OCI-LY3 (cell line): ENCODE measurements around the gene CTSO.
A peak's percentile ranks its signal among the peaks of the same experiment; 100 is the strongest.

ENCODE experiments used
- H2AFZ ChIP-seq: fragments of 200-600, 300-600 bp; shearing (Covaris generic); 2 replicates; pipeline ENCODE4 v1.6.0; 2014; ENCODE audit warnings: antibody characterized with exemption, low read depth, low read length
- H3K27ac ChIP-seq: fragments of 200-600, 300-600 bp; sonication (generic); 2 replicates; pipeline ENCODE4 v1.5.1; 2014; ENCODE audit warnings: mild to moderate bottlenecking, low read length, moderate library complexity, mixed read lengths
- H3K27me3 ChIP-seq: fragments of 200-600, 300-600 bp; sonication (generic); 2 replicates; pipeline ENCODE4 v1.6.1; 2014; ENCODE audit warnings: low read depth, low read length, mixed read lengths
- H3K36me3 ChIP-seq: fragments of 200-600, 300-600 bp; sonication (generic); replicated peaks from 2 replicates; pipeline ENCODE3; 2014; ENCODE audit warnings: low read depth, low read length, mixed read lengths
- H3K4me1 ChIP-seq: fragments of 300-600, 200-600 bp; sonication (generic); 2 replicates; pipeline ENCODE4 v1.6.1; 2014; ENCODE audit warnings: low read length, mixed read lengths
- H3K4me2 ChIP-seq: fragments of 200-600, 300-600 bp; sonication (generic); 2 replicates; pipeline ENCODE4 v1.6.1; 2014; ENCODE audit warnings: low read length, mixed read lengths
- H3K4me3 ChIP-seq: fragments of 300-600, 200-600 bp; sonication (generic); 2 replicates; pipeline ENCODE4 v1.5.1; 2014; ENCODE audit warnings: antibody characterized with exemption, mild to moderate bottlenecking, low read length, moderate library complexity
- H3K79me2 ChIP-seq: fragments of 300-600, 200-600 bp; shearing (Covaris generic); 2 replicates; pipeline ENCODE4 v1.6.1; 2014; ENCODE audit warnings: mild to moderate bottlenecking, low read length, mixed read lengths
- H3K9ac ChIP-seq: fragments of 300-600, 200-600 bp; shearing (Covaris generic); 2 replicates; pipeline ENCODE4 v1.6.0; 2014; ENCODE audit warnings: mild to moderate bottlenecking, low read length, moderate library complexity
- H3K9me3 ChIP-seq: fragments of 200-600, 300-600 bp; shearing (Covaris generic); 2 replicates; pipeline ENCODE4 v1.6.1; 2014; ENCODE audit warnings: low read length, mixed read lengths; ENCODE audit not compliant: insufficient read depth
- H4K20me1 ChIP-seq: fragments of 200-600, 300-600 bp; sonication (generic); 2 replicates; pipeline ENCODE4 v1.6.1; 2016; ENCODE audit warnings: low read length, mixed read lengths; ENCODE audit not compliant: insufficient read depth
- EZH2phosphoT487 ChIP-seq: fragments of 200-600 bp; shearing (Covaris generic); IDR thresholded peaks from 2 replicates; pipeline ENCODE4 v1.6.1; 2018; ENCODE audit warnings: antibody characterized with exemption, mixed run types, low read depth
- TF ChIP-seq, protein P1 (sequence below): fragments of 200-600, 300-600 bp; sonication (generic); IDR thresholded peaks from 2 replicates; pipeline ENCODE4 v1.5.1; 2014; ENCODE audit warnings: antibody characterized with exemption, low read length, low read depth

CTSO gene

DNA sequence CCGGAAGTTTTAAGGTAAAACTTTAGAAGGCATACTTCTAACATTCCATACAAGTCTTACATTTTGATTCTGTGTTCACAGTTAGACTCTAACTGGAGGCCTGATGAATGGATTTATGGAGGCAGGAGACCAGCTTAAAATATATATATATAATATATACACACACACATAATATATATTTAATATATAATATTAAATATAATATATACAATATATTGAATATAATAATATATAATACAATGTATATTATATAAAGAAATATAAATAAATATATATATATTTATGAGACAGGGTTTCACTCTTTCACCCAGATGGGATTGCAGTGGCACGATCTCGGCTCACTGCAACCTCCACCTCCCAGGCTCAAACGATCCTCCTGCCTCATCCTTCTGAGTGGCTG, 7.9 kb upstream of the CTSO start:
- Histone ChIP-seq H4K20me1 (no peaks in the 10 kb centered on the region), H3K27me3 (no peaks in the 10 kb centered on the region), H3K9ac (no peak overlapping the region), H3K27ac (no peak overlapping the region), H2AFZ (no peak overlapping the region), H3K36me3 (no peaks in the 10 kb centered on the region), H3K4me1 (peaks cover 8% of the 10 kb centered on the region; the same call in 1 of the 2 replicates), H3K79me2 (no peaks in the 10 kb centered on the region), H3K9me3 (no peaks in the 10 kb centered on the region), H3K4me2 (no peak overlapping the region), H3K4me3 (no peak overlapping the region)
- no peak for TF ChIP-seq EZH2phosphoT487
- TF ChIP-seq, protein P1, sequence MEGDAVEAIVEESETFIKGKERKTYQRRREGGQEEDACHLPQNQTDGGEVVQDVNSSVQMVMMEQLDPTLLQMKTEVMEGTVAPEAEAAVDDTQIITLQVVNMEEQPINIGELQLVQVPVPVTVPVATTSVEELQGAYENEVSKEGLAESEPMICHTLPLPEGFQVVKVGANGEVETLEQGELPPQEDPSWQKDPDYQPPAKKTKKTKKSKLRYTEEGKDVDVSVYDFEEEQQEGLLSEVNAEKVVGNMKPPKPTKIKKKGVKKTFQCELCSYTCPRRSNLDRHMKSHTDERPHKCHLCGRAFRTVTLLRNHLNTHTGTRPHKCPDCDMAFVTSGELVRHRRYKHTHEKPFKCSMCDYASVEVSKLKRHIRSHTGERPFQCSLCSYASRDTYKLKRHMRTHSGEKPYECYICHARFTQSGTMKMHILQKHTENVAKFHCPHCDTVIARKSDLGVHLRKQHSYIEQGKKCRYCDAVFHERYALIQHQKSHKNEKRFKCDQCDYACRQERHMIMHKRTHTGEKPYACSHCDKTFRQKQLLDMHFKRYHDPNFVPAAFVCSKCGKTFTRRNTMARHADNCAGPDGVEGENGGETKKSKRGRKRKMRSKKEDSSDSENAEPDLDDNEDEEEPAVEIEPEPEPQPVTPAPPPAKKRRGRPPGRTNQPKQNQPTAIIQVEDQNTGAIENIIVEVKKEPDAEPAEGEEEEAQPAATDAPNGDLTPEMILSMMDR = no peak

DNA sequence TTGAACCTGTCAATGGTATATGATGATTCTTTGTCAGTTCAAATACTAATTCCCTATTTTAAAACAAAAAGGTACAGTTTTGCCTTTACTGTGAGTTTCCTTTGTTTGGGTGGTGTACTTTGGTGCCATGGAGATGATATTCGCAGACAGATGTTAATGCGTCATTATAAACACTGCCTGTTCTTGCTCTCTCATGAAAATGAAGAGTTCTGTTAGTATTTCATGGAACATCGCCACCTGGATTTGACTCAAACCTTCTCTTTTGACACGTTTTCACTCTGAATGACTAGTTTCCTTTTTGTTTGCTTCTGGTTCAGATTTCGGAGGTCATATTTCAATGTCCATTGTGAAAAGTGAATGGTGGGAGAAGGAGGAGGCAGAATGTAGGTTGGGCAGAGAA, 6.9 kb upstream of the CTSO start:
- H3K36me3 ChIP-seq = no peaks in the 10 kb centered on the region
- no peaks in the 10 kb centered on the region for H3K9me3 ChIP-seq

DNA sequence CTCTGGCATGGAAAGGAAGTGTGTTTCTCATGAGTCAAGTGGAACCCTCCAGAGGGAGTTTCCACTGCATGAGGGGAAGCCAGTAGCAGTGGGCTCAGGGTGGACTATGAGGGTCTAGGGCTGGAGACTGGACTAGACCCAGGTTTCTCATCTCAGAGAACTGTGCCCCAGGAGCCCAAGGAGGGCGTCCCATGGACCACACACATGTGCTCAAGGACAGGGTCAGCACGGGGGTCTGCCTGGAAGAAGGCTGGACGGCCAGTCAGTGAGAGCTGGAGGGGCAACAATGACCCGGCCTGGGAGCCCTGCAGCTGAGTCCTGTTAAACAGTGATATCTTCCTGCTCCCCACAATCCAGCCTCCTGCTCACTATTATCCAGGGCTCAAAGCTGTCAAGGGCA, 5.8 kb upstream of the CTSO start:
- H3K4me3 ChIP-seq = no peak overlapping the region
- H3K79me2 ChIP-seq = no peaks in the 10 kb centered on the region
- H2AFZ ChIP-seq = no peak overlapping the region
- no peaks in the 10 kb centered on the region for H4K20me1 ChIP-seq
- H3K9ac ChIP-seq = no peak overlapping the region
- no peaks in the 10 kb centered on the region for H3K36me3 ChIP-seq
- no peak overlapping the region for H3K4me2 ChIP-seq
- no peak for TF ChIP-seq EZH2phosphoT487
- TF ChIP-seq, protein P1 = no peak
- H3K27ac ChIP-seq = no peak overlapping the region
- H3K9me3 ChIP-seq = no peaks in the 10 kb centered on the region
- H3K27me3 ChIP-seq = no peaks in the 10 kb centered on the region
- peaks cover 8% of the 10 kb centered on the region; the same call in 1 of the 2 replicates for H3K4me1 ChIP-seq

More for the DNA sequence above, 6.9 kb upstream of the CTSO start:
- Histone ChIP-seq H3K4me3 (peak overlapping the region; percentile 17), H4K20me1 (no peaks in the 10 kb centered on the region), H3K27me3 (no peaks in the 10 kb centered on the region), H3K4me2 (peak overlapping the region; percentile 38), H3K9ac (no peak overlapping the region), H3K4me1 (peaks cover 8% of the 10 kb centered on the region; the same call in 1 of the 2 replicates), H3K79me2 (no peaks in the 10 kb centered on the region), H2AFZ (peak overlapping the region; percentile 81), H3K27ac (no peak overlapping the region)
- TF ChIP-seq EZH2phosphoT487 = no peak

DNA sequence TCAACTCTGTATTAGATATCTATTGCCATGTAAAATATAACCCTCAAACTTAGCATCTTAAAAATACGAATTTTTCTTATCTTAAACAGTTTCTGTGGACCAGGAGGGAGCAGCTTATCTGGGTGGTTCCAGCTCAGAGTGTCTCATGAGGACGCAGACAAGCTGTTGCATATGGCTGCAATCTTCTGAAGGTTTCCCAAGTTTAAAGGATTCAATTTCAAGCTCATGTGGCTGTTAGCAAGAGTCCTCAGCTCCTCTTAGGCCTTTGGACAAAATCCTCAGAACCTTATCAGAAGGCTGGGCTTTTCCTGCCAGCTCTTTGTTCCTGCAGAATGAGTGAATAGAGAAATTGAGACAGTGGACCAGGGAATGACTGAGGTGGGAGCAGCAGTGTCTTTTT, 2.8 kb upstream of the CTSO start:
- Histone ChIP-seq H3K79me2 (no peaks in the 10 kb centered on the region), H3K36me3 (no peaks in the 10 kb centered on the region), H4K20me1 (no peaks in the 10 kb centered on the region), H3K27ac (no peak overlapping the region), H3K4me1 (peaks cover 17% of the 10 kb centered on the region), H3K9me3 (no peaks in the 10 kb centered on the region), H3K4me3 (no peak overlapping the region), H3K27me3 (no peaks in the 10 kb centered on the region), H3K4me2 (no peak overlapping the region), H3K9ac (no peak overlapping the region), H2AFZ (0 out of 2 replicates have a peak overlapping the region, but pooled peaks have one; percentile 29)
- TF ChIP-seq, protein P1 = no peak
- no peak for TF ChIP-seq EZH2phosphoT487
